GM19452 (cell line): ENCODE results near the gene MRPL53.
"Not testable (repeated sequence)": the region's sequence is repeated elsewhere in the genome, so short reads cannot be mapped to it uniquely, and the experiment has no call there.

Experiments
- ATAC-seq: cut with Tn5 transposase; IDR thresholded peaks from one replicate; pipeline ENCODE4 v1.9.1; 2021; ENCODE audit not compliant: unreplicated experiment

Gene MRPL53

GRCh38 chr2:74482801-74483674, 10.6 kb upstream of the MRPL53 start, which contains the start of the genes CCDC142 and TTC31:
TSS of gene CCDC142 (minus strand) at chr2:74482998. CDS start at chr2:74482837, 161 bp downstream.
TSS of gene TTC31 (plus strand) at chr2:74483081. CDS start at chr2:74483096, 15 bp downstream.
- ATAC-seq = peak; percentile 91

- peak; percentile 41 for ATAC-seq
These were observed 9.7 kb upstream of the MRPL53 start for GRCh38 chr2:74481961-74482800.

- no peak for ATAC-seq
These were observed 9.0 kb upstream of the MRPL53 start for GRCh38 chr2:74481431-74481830.

- ATAC-seq = no peak
These were observed 2.4 kb upstream of the MRPL53 start for GRCh38 chr2:74474899-74475298.

- ATAC-seq = no peak
These were observed 2.0 kb upstream of the MRPL53 start for GRCh38 chr2:74474481-74474880.

- no peak for ATAC-seq
These were observed 422 bp upstream of the MRPL53 start for GRCh38 chr2:74472945-74473258.

GRCh38 chr2:74471332-74472065, 981 bp downstream of the MRPL53 start:
- ATAC-seq = no peak

- ATAC-seq = not testable (repeated sequence)
These were observed 1.7 kb downstream of the MRPL53 start for GRCh38 chr2:74470742-74471141.

- no peak for ATAC-seq
These were observed 8.1 kb downstream of the MRPL53 start for GRCh38 chr2:74464406-74464805.

GRCh38 chr2:74462786-74463105, 9.7 kb downstream of the MRPL53 start:
- no peak for ATAC-seq

- ATAC-seq = no peak
These were observed 10.3 kb downstream of the MRPL53 start for GRCh38 chr2:74462054-74462785.

- no peak for ATAC-seq
These were observed 11.1 kb downstream of the MRPL53 start for GRCh38 chr2:74461187-74462053.

GRCh38 chr2:74460187-74460586, 12.3 kb downstream of the MRPL53 start:
- not testable (repeated sequence) for ATAC-seq

GRCh38 chr2:74459503-74460118, 12.9 kb downstream of the MRPL53 start:
- not testable (repeated sequence) for ATAC-seq

GRCh38 chr2:74458938-74459363, 13.5 kb downstream of the MRPL53 start:
- no peak for ATAC-seq

GRCh38 chr2:74458132-74458937, 14.1 kb downstream of the MRPL53 start, which contains the start of gene WBP1:
TSS of gene WBP1 (plus strand) at chr2:74458438. CDS start at chr2:74458603, 165 bp downstream.
- peak; percentile 79 for ATAC-seq

- ATAC-seq = peak; percentile 28
These were observed 14.8 kb downstream of the MRPL53 start for GRCh38 chr2:74457549-74458131.

GRCh38 chr2:74457129-74457548, 15.3 kb downstream of the MRPL53 start:
- no peak for ATAC-seq
